Subcutaneous abdominal adipose tissue (tissue), 5 donors: ENCODE data around the gene EYS.
"Not testable (repeated sequence)": the region's sequence is repeated elsewhere in the genome, so short reads cannot be mapped to it uniquely, and the experiment has no call there.

Experiments used
- H3K27ac ChIP-seq: one replicate; pipeline ENCODE4 v1.7.0; 2013; ENCODE audit warnings: low read depth, mild to moderate bottlenecking, inconsistent platforms, low read length, moderate library complexity
- H3K27me3 ChIP-seq, 5 donors: one replicate each; pipeline ENCODE4 v1.7.0; 2013; ENCODE audit warnings: low read length in 5 of 5, inconsistent platforms in 1 of 5; ENCODE audit not compliant: control insufficient read depth in 5 of 5, insufficient read depth in 4 of 5
- H3K36me3 ChIP-seq, 5 donors: one replicate each; pipeline ENCODE4 v1.7.0; 2013; ENCODE audit warnings: low read length in 5 of 5; ENCODE audit not compliant: control insufficient read depth in 5 of 5, insufficient read depth in 5 of 5
- H3K4me1 ChIP-seq, 5 donors: one replicate each; pipeline ENCODE4 v1.7.0; 2013; ENCODE audit warnings: low read length in 5 of 5, mild to moderate bottlenecking in 3 of 5, moderate library complexity in 1 of 5; ENCODE audit not compliant: control insufficient read depth in 5 of 5, insufficient read depth in 5 of 5
- H3K4me3 ChIP-seq, 5 donors: one replicate each; pipeline ENCODE4 v1.7.0; 2013; ENCODE audit warnings: low read length in 5 of 5, low read depth in 1 of 5
- H3K9ac ChIP-seq, 5 donors: one replicate each; pipeline ENCODE4 v1.7.0; 2013; ENCODE audit warnings: low read length in 5 of 5, mild to moderate bottlenecking in 4 of 5, moderate library complexity in 3 of 5
- H3K9me3 ChIP-seq, 5 donors: one replicate each; pipeline ENCODE4 v1.7.0; 2013; ENCODE audit warnings: low read length in 5 of 5; ENCODE audit not compliant: control insufficient read depth in 5 of 5
- donor health status: healthy.
- donor health status: healthy.
- donor health status: healthy.
- donor health status: healthy.
- donor health status: healthy.

Gene EYS

DNA sequence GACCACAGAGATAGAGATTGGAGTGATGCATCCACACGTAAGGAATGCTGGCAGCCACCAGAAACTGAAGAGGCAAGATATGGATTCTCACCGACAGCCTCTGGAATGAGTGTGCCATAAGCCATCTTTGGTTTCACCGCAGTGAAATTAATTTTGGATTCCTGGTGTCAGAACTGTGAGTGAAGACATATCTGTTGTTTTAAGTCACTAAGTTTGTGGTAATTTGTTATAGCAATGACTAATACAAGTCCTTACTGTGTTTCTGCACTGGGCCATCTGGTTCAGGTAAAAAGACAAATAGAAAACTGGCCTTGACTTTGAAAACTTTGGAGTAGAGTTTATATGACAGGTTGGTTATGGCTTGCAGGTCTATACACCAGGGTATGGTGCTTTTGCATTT lies 1809.6 kb downstream of the EYS start:
- Histone ChIP-seq H3K9me3 (peaks cover 0 to 4% (median 0%) of the 10 kb centered on the region in 5 donors), H3K4me1 (no peaks in the 10 kb centered on the region), H3K27ac (no peak overlapping the region), H3K36me3 (no peaks in the 10 kb centered on the region), H3K9ac (no peak overlapping the region), H3K27me3 (no peaks in the 10 kb centered on the region), H3K4me3 (no peak overlapping the region)

GRCh38 chr6:63888416-63888815 lies 1818.6 kb downstream of the EYS start:
- no peak overlapping the region for H3K9ac ChIP-seq
- H3K36me3 ChIP-seq = no peaks in the 10 kb centered on the region
- H3K9me3 ChIP-seq = peaks cover 0 to 4% (median 0%) of the 10 kb centered on the region in 5 donors
- H3K4me1 ChIP-seq = no peaks in the 10 kb centered on the region
- H3K4me3 ChIP-seq = no peak overlapping the region
- no peaks in the 10 kb centered on the region for H3K27me3 ChIP-seq
- no peak overlapping the region for H3K27ac ChIP-seq

GRCh38 chr6:63887804-63888203 lies 1819.2 kb downstream of the EYS start:
- not testable (repeated sequence) for H3K27ac ChIP-seq, H3K27me3 ChIP-seq, H3K4me3 ChIP-seq, H3K4me1 ChIP-seq, H3K36me3 ChIP-seq, H3K9ac ChIP-seq, H3K9me3 ChIP-seq

DNA sequence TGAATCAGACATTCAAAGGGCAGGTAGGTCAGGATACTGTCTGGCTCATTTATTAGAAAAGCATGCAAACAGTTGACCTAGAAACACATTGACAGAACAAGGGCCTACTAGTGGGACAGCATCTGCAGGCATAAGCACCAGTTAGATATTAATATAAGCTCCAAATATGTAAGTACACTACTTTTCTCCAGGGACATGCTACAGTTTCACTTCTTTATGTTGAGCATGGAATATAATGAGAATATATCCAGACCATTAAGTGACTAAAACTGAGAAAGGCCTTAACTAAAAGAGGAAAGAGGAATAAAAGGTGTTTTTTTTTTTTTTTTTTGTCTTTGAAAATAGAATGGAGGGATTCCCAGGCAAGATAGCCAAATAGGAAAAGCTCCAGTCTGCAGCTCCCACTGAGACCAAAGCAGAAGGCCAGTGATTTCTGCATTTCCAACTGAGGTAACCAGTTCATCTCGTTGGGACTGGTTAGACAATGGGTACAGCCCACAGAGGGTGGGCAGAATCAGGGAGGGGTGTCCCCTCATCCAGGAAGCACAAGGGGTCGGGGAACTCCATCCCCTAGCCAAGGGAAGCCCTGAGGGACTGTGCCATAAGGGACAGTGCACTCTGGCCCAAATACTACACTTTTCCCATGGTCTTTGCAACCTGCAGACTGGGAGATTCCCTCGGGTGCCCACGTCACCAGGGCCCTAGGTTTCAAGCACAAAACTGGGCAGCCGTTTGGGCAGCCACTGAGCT lies 1819.8 kb downstream of the EYS start:
- Histone ChIP-seq H3K36me3 (no peaks in the 10 kb centered on the region), H3K4me3 (no peak overlapping the region), H3K4me1 (no peaks in the 10 kb centered on the region), H3K9ac (no peak overlapping the region), H3K27me3 (no peaks in the 10 kb centered on the region), H3K27ac (no peak overlapping the region), H3K9me3 (no peaks in the 10 kb centered on the region)

DNA sequence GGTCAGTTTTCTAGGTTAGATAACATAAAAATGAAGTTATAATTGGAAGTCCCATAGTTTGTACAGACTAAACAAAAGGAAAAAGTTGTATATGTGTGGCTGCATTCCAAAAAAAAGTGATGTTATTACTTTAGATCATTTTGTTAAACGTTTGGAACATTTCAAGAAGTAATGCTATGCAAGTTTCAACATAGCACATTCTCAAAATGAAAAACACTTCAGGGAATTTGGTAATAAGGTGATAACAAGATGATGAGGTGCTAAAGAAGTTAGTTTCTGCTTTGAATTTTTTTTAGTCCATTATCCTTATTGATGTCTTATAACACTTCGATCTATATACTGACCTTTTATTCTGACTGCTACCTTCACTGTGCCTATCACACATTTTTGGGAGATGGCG lies 1820.7 kb downstream of the EYS start:
- Histone ChIP-seq H3K27me3 (no peaks in the 10 kb centered on the region), H3K9ac (no peak overlapping the region), H3K36me3 (no peaks in the 10 kb centered on the region), H3K9me3 (no peaks in the 10 kb centered on the region), H3K4me3 (no peak overlapping the region), H3K4me1 (no peaks in the 10 kb centered on the region), H3K27ac (no peak overlapping the region)

GRCh38 chr6:63883597-63883996 lies 1823.4 kb downstream of the EYS start:
- Histone ChIP-seq H3K27me3 (no peaks in the 10 kb centered on the region), H3K9ac (no peak overlapping the region), H3K4me3 (no peak overlapping the region), H3K27ac (no peak overlapping the region), H3K36me3 (no peaks in the 10 kb centered on the region), H3K9me3 (peaks cover 0 to 3% (median 0%) of the 10 kb centered on the region in 5 donors), H3K4me1 (no peaks in the 10 kb centered on the region)

- no peak overlapping the region for H3K27ac ChIP-seq
- H3K36me3 ChIP-seq = no peaks in the 10 kb centered on the region
- no peaks in the 10 kb centered on the region for H3K4me1 ChIP-seq
- no peak overlapping the region for H3K4me3 ChIP-seq
- H3K9me3 ChIP-seq = peaks cover 0 to 7% (median 0%) of the 10 kb centered on the region in 5 donors
- H3K27me3 ChIP-seq = no peaks in the 10 kb centered on the region
- no peak overlapping the region for H3K9ac ChIP-seq
These were observed 1824.8 kb downstream of the EYS start for GRCh38 chr6:63882208-63882607.

DNA sequence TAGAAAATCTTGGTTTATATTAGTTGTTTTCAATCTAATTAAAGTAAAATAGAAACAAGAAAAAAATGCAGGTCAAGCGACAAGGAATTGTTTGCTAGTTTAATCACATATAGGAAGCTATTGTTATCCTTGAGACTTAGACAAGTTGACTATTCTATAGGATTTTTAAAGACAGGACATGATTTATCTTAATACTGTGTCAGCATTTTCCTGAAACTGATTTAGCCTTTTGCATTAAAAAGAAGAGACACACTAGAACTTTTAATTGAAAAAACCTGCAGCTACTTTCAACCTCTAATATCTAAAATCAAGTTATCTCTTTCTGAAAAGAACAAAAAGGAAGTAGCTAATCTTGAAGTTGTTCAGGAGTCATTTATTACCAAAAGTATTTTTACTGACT lies 1825.2 kb downstream of the EYS start:
- H3K36me3 ChIP-seq = no peaks in the 10 kb centered on the region
- H3K4me1 ChIP-seq = no peaks in the 10 kb centered on the region
- peaks cover 0 to 7% (median 0%) of the 10 kb centered on the region in 5 donors for H3K9me3 ChIP-seq
- H3K27me3 ChIP-seq = no peaks in the 10 kb centered on the region
- H3K9ac ChIP-seq = no peak overlapping the region
- H3K4me3 ChIP-seq = no peak overlapping the region
- H3K27ac ChIP-seq = no peak overlapping the region

DNA sequence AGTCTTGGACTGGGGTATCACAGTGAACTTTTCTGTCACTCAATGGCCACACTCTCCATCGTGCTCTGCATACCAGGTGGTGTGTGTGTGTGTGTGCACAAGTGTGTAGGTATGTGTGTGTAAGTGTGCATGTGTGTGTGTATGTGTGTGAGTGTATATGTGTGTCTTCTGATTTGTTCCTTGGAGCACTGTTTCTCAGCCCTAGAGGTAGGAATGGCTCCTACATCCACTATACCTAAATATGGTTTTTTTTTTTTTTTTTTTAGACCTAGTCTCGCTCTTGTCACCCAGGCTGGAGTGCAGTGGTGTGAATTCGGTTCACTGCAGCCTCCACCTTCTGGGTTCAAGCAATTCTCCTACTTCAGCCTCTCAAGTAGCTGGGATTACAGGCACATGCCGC lies 1834.8 kb downstream of the EYS start:
- H3K27me3 ChIP-seq = no peaks in the 10 kb centered on the region
- no peak overlapping the region for H3K27ac ChIP-seq
- H3K36me3 ChIP-seq = no peaks in the 10 kb centered on the region
- H3K4me3 ChIP-seq = no peak overlapping the region
- no peaks in the 10 kb centered on the region for H3K4me1 ChIP-seq
- no peak overlapping the region for H3K9ac ChIP-seq
- peaks cover 0 to 4% (median 3%) of the 10 kb centered on the region in 5 donors for H3K9me3 ChIP-seq

GRCh38 chr6:63868351-63868750 lies 1838.7 kb downstream of the EYS start:
- Histone ChIP-seq H3K36me3 (no peaks in the 10 kb centered on the region), H3K9ac (no peak overlapping the region), H3K9me3 (no peaks in the 10 kb centered on the region), H3K4me1 (peaks cover 0 to 11% (median 3%) of the 10 kb centered on the region in 5 donors), H3K27ac (no peak overlapping the region), H3K27me3 (no peaks in the 10 kb centered on the region), H3K4me3 (no peak overlapping the region)
